Upper lobe of left lung (tissue), 6 donors: ENCODE data around the gene RUVBL2. TPM values are rescaled to one million over a fixed set of nuclear protein-coding genes. Genes with fewer than 3 reads are reported as not detected.
"Not testable (repeated sequence)": the region's sequence is repeated elsewhere in the genome, so short reads cannot be mapped to it uniquely, and the experiment has no call there.

Experiments
- ATAC-seq, 2 donors: fragments of 200-7000 bp; cut with Tn5 transposase; one replicate each; pipeline ENCODE4 v1.9.1; 2022; ENCODE audit warnings: mild to moderate bottlenecking in 2 of 2, moderate library complexity in 2 of 2; ENCODE audit not compliant: low FRiP score in 2 of 2
- DNase-seq, 2 donors: peaks; one replicate each; pipeline ENCODE4 v3.0.0-alpha.2; 2019 to 2020
- H3K27ac ChIP-seq, 4 donors: fragments of 200-600 bp; sonication (generic); one replicate each; pipeline ENCODE4 v1.5.1; 2016 to 2019
- H3K27me3 ChIP-seq, 4 donors: fragments of 200-600 bp; sonication (generic); one replicate each; pipeline ENCODE4 v1.5.1; 2017 to 2019
- H3K36me3 ChIP-seq, 4 donors: fragments of 200-600 bp; sonication (generic); one replicate each; pipeline ENCODE4 v1.5.1; 2016 to 2019
- H3K4me1 ChIP-seq, 4 donors: fragments of 200-600 bp; sonication (generic); one replicate each; pipeline ENCODE4 v1.5.1; 2018 to 2019
- H3K4me3 ChIP-seq, 4 donors: fragments of 200-600 bp; sonication (generic); one replicate each; pipeline ENCODE4 v1.5.1; 2017 to 2019; ENCODE audit warnings: mild to moderate bottlenecking in 2 of 4, moderate library complexity in 1 of 4
- H3K9me3 ChIP-seq, 4 donors: fragments of 200-600 bp; sonication (generic); one replicate each; pipeline ENCODE4 v1.5.1; 2018 to 2019
- EP300 ChIP-seq, 4 donors: sonication (generic); formaldehyde crosslinking; IDR thresholded peaks; one replicate each; pipeline ENCODE4 v1.5.1; 2017; ENCODE audit warnings: antibody characterized with exemption in 4 of 4, control low read depth in 2 of 4
- POLR2A ChIP-seq, 4 donors: fragments of 450-650 bp; IDR thresholded peaks; one replicate each; pipeline ENCODE4 v1.5.1; 2016 to 2017; ENCODE audit warnings: antibody characterized with exemption in 4 of 4, mild to moderate bottlenecking in 2 of 4
- POLR2AphosphoS5 ChIP-seq, 2 donors: sonication (generic); formaldehyde crosslinking; IDR thresholded peaks; one replicate each; pipeline ENCODE4 v1.5.1; 2017; ENCODE audit warnings: antibody characterized with exemption in 2 of 2
- WGBS, 2 donors: methylation state at CpG; one replicate each; pipeline ENCODE4 v1.1.5; 2017 to 2018; 5-methylcytosine and 5-hydroxymethylcytosine counted together
- total RNA-seq, 6 donors: library from RNA; depleted of rRNA in 4 of 6; stranded (reverse); fragments of >200 nt in 4 of 6; gene quantifications; one replicate each; pipeline versions ENCODE4 v1.1.0 to v1.2.1, GENCODE V29; 2016 to 2021
- TF ChIP-seq, protein P1 (sequence below), 6 experiments: fragments of 450-650 bp in 4 of 6; fragments of 200-600 bp in 2 of 6; sonication (generic) in 2 of 6; IDR thresholded peaks; one replicate each; pipeline ENCODE4 v1.5.1; 2016 to 2019; ENCODE audit warnings: antibody characterized with exemption in 6 of 6
- donor health status: DM: no; HTN: no; CAD: no; lungs with moderate emphysema.
- donor health status: DM: no; HTN: yes; CAD: no; lungs with severe emphysema.

RUVBL2 gene
- total RNA-seq, 6 donors from 2014 or later, result 45.7 to 105 (median 70.6) TPM

DNA sequence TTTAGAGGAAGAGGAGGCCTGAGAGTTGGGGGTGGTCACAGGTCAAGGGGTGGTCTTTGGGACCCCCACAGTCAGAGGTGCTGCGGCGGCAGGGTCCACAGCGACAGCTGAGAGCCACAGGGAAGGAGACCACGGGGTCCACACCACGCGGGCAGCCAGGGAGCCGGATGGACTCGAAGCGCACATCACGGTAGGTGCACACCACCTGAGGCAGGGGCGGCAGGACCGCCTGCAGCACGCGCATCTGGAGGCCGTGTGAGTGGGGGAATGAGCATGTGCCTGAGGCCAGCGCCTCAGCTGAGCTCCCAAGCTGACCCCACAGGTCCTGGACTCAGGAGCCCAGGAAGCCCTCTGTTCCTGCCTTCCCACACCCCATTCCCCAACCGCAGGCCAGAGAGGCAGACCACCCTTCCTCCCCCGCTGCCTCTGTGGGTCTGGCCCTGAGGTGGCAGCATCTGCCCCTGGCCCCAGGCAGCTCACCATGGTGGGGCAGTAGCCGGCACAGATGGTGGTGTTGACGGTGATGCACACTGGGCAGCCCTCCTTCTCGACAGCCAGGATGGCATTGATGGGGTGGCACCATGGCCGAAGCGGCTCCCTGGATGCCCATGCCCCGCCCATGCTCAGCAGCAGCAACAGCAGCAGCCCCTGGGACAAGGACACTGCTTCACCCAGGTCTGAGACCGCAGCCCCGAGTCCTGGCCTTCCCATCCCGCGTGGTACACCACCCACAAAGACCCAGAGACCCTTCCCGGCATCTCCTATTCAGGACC, 22.6 kb downstream of the RUVBL2 start:
- Histone ChIP-seq H3K9me3 (no peaks in the 10 kb centered on the region), H3K27me3 (no peaks in the 10 kb centered on the region), H3K4me1 (peaks cover 15 to 27% (median 24%) of the 10 kb centered on the region in 4 donors), H3K36me3 (peaks cover 0 to 45% (median 19%) of the 10 kb centered on the region in 4 donors), H3K4me3 (no peak overlapping the region), H3K27ac (no peak overlapping the region)
- no peak for ATAC-seq
- DNase-seq, result peak in 1 of 2 donors; percentile 83
- TF ChIP-seq EP300 (IDR thresholded peaks at IDR 0.05) (no peak), POLR2A (IDR thresholded peaks at IDR 0.05) (no peak)
- WGBS, 2 donors, result 90% methylated on average over 16 to 20 of the region's 29 CpGs

DNA sequence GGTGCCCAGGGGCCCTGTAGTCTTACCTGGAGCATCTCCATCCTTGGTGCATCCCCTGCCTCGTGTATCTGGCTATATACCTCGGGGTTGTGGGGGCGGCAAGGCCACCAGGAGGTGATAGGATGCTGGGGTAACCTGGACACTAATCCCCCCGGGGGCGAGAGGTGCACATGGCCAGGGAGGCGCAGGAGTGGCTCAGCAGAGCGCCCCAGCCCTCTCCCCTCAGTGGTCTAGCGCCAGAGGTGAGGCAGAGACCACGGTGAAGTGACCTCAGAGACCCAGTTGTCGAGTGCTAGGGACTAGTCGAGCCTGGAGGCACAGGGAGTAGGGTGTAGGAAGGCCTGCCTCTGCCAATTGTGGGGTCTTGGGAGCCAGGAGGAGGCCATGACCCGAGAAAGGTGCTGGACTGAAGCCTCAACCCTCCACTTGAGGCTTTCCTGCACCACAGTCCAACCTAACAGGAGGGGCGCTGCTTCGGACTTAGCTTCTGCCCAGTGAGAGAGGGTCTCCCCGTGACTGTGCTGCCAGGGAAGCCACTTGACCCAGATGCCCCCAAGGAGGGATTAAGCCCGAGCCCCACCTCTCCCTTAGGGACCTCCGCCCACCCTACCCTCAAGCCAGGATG, 23.5 kb downstream of the RUVBL2 start, which contains the start of gene LHB:
Gene LHB, minus strand, starts transcription at position 51 of the 625 bp plus-strand sequence. Its CDS starts 10 bp downstream, at position 41.
- Histone ChIP-seq H3K36me3 (peaks cover 0 to 36% (median 14%) of the 10 kb centered on the region in 4 donors), H3K9me3 (no peaks in the 10 kb centered on the region), H3K4me3 (peak within 1 kb of the TSS in 3 of 4 donors; percentile 46 to 60 (median 51)), H3K27me3 (no peaks in the 10 kb centered on the region), H3K4me1 (peaks cover 15 to 27% (median 24%) of the 10 kb centered on the region in 4 donors), H3K27ac (peak within 1 kb of the TSS in 2 of 4 donors; percentile 11 to 37)
- ATAC-seq (no peak), DNase-seq (peak in 1 of 2 donors; percentile 46)
- WGBS, 2 donors, result 85 to 86% methylated on average over 12 to 15 of the region's 17 CpGs
- TF ChIP-seq, protein P1, sequence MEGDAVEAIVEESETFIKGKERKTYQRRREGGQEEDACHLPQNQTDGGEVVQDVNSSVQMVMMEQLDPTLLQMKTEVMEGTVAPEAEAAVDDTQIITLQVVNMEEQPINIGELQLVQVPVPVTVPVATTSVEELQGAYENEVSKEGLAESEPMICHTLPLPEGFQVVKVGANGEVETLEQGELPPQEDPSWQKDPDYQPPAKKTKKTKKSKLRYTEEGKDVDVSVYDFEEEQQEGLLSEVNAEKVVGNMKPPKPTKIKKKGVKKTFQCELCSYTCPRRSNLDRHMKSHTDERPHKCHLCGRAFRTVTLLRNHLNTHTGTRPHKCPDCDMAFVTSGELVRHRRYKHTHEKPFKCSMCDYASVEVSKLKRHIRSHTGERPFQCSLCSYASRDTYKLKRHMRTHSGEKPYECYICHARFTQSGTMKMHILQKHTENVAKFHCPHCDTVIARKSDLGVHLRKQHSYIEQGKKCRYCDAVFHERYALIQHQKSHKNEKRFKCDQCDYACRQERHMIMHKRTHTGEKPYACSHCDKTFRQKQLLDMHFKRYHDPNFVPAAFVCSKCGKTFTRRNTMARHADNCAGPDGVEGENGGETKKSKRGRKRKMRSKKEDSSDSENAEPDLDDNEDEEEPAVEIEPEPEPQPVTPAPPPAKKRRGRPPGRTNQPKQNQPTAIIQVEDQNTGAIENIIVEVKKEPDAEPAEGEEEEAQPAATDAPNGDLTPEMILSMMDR (IDR thresholded peaks at IDR 0.05), result no peak
- TF ChIP-seq POLR2A (IDR thresholded peaks at IDR 0.05) (no peak), POLR2AphosphoS5 (IDR thresholded peaks at IDR 0.05) (no peak), EP300 (IDR thresholded peaks at IDR 0.05) (no peak)

DNA sequence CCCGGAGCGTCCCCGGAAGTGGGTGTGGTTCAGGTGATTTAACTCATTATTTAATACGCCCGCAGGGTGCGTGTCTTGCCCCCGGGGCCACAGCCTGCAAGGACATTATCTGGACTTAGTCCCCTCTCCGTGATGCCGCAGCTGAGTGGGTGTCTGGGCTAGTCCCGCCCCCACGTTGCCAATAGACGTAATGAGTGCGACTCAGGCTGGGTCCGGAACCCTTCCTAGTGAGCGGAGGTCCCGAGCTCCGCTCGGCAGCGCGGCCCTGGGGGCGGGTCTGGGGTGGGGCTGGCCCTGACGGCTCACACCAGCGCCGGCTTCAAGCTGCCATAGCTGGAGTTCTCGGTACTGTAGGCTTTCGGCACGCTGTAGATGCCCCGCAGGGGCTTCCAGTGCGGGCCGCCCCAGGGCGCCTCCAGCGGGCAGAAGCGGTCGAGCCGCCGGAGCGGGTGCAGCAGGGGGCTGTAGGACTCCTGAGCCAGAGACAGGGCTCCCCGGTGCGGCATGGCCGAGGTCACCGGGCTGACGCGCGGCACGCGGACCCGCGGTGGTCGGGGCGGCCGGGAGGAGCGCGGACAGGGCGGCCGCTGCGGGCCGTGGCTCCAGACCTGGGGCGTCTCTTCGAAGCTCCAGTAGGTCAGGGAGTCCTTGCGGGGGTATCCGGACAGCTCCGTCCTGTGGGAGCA, 24.1 kb downstream of the RUVBL2 start:
- H3K9me3 ChIP-seq, result no peaks in the 10 kb centered on the region
- TF ChIP-seq, protein P1 (IDR thresholded peaks at IDR 0.05), result peak; percentile 27 to 71 (median 54)
- TF ChIP-seq POLR2A (IDR thresholded peaks at IDR 0.05) (peak in 1 of 4 donors; percentile 10), POLR2AphosphoS5 (IDR thresholded peaks at IDR 0.05) (no peak)
- peak overlapping the region in 3 of 4 donors; percentile 46 to 60 (median 51) for H3K4me3 ChIP-seq
- H3K36me3 ChIP-seq, result peaks cover 0 to 32% (median 11%) of the 10 kb centered on the region in 4 donors
- peak overlapping the region in 2 of 4 donors; percentile 11 to 37 for H3K27ac ChIP-seq
- H3K4me1 ChIP-seq, result peaks cover 15 to 27% (median 24%) of the 10 kb centered on the region in 4 donors
- WGBS, 2 donors, result 0 to 4% methylated on average over 13 to 23 of the region's 62 CpGs
- DNase-seq (peak; percentile 28 to 92), ATAC-seq (peak; percentile 52 to 75)
- H3K27me3 ChIP-seq, result no peaks in the 10 kb centered on the region

DNA sequence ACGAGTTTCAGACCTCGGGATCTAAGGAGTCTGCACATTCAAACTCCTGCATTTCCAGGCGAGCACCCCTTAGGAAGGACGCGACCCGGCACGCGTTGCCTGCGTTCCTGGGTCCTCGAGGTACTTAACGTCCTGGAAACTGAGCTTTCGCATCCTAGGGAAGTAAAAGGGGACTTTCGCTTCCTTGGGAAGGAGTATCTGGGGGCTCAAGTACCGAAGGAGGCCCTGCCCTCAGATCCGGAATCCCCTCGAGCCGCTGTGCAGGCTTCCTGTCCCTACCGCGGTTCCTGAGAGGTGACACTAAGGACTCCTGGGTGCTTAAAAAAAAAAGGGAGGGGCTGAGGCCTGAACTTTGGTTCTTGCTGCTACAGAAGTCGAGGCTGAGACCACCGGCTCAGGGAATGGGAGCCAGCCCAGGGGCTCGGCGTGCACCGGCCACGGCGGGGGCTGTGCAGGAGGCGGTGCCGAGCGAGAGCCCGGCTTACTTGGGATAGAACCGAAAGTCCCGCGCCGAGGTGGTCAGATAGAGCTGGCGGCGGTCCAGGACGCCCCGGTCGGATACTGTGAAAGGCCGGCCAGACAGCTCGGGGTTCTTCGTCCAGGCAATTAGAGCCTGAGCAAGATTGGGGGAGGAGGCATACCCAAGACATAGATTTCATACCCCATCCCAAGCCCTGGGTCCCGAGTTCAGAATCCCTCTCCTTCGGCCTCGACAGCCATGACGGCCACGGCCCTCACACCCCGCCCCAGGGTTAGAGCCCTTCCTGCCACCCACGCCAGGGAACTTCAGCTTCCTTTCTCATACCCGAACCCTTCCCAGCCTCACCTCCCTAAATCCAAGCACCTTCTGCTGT, 24.9 kb downstream of the RUVBL2 start:
- 4 to 6% methylated on average over 36 to 49 of the region's 50 CpGs for WGBS, 2 donors
- not testable (repeated sequence) for H3K9me3 ChIP-seq, H3K27me3 ChIP-seq
- DNase-seq (peak in 1 of 2 donors; percentile 88), ATAC-seq (peak in 1 of 2 donors; percentile 57)
- Histone ChIP-seq H3K36me3 (peaks cover 0 to 26% (median 10%) of the 10 kb centered on the region in 4 donors), H3K4me3 (peak overlapping the region; percentile 5 to 60 (median 48)), H3K27ac (peak overlapping the region in 1 of 4 donors; percentile 37), H3K4me1 (peaks cover 15 to 27% (median 24%) of the 10 kb centered on the region in 4 donors)

DNA sequence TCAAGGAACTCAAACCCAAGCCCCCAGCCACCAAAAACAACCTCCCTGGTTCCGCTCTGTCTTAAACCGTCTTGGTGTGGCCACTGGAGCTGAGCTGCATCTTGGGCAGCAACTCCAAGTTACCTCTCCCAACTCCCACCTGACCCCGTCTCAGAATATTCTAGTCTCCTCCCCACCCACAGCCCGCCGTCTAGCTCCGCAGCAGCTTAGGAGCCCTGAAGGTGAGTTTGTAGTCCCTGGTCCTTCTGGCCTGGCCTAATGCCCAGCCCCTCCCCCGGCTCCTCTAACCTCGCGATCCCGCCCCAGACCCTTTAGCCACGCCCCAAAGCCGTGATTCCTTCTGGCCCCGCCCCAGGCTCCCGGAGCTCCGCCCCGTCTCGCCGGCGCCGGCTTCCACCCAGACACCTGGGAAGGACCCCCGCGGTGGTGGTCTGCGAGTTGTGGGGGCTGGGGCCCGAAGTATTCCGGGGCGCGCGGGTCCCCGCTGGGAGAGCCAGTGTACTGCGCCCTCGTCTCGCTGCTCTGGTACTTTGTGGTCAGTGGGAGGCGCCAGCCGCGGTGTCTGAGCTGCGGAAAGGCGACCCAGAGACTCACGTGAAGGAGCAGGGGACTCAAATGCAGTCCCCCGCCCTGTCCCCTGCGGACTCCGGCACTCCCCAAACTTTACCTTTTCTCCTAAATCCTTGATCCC, 25.7 kb downstream of the RUVBL2 start:
- WGBS, 2 donors, result 7 to 19% methylated on average over 14 to 41 of the region's 41 CpGs
- TF ChIP-seq, protein P1 (IDR thresholded peaks at IDR 0.05), result peak in 1 of 6 experiments; percentile 37
- no peak for TF ChIP-seq EP300 (IDR thresholded peaks at IDR 0.05)
- TF ChIP-seq POLR2A (IDR thresholded peaks at IDR 0.05), result no peak
- DNase-seq (peak; percentile 89 to 92), ATAC-seq (peak; percentile 77 to 84)
- Histone ChIP-seq H3K9me3 (no peaks in the 10 kb centered on the region), H3K36me3 (peaks cover 0 to 20% (median 10%) of the 10 kb centered on the region in 4 donors), H3K27ac (peak overlapping the region in 1 of 4 donors; percentile 13), H3K4me1 (peaks cover 15 to 27% (median 24%) of the 10 kb centered on the region in 4 donors), H3K4me3 (peak overlapping the region in 3 of 4 donors; percentile 46 to 60 (median 51)), H3K27me3 (no peaks in the 10 kb centered on the region)
